ENCODE results near the gene TMEM250.

TMEM250 gene

GRCh38 chr9:136131629-136132511, 13.2 kb upstream of the TMEM250 start:
- no peak for DNase-seq (ENCODE audit: low read depth in 2 of 2)
- no peak overlapping the region for H3K4me3 ChIP-seq (replicated peaks in 1 of 2; ENCODE audit: low read depth in 2 of 2, low read length in 2 of 2)
- TF ChIP-seq, protein P1, sequence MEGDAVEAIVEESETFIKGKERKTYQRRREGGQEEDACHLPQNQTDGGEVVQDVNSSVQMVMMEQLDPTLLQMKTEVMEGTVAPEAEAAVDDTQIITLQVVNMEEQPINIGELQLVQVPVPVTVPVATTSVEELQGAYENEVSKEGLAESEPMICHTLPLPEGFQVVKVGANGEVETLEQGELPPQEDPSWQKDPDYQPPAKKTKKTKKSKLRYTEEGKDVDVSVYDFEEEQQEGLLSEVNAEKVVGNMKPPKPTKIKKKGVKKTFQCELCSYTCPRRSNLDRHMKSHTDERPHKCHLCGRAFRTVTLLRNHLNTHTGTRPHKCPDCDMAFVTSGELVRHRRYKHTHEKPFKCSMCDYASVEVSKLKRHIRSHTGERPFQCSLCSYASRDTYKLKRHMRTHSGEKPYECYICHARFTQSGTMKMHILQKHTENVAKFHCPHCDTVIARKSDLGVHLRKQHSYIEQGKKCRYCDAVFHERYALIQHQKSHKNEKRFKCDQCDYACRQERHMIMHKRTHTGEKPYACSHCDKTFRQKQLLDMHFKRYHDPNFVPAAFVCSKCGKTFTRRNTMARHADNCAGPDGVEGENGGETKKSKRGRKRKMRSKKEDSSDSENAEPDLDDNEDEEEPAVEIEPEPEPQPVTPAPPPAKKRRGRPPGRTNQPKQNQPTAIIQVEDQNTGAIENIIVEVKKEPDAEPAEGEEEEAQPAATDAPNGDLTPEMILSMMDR (IDR thresholded peaks at IDR 0.05; ENCODE audit: low read depth, low read length) = no peak

GRCh38 chr9:136129176-136129575, 10.5 kb upstream of the TMEM250 start:
- no peak for DNase-seq (ENCODE audit: low read depth in 2 of 2)
- H3K4me3 ChIP-seq (replicated peaks in 1 of 2; ENCODE audit: low read depth in 2 of 2, low read length in 2 of 2) = no peak overlapping the region
- TF ChIP-seq, protein P1 (IDR thresholded peaks at IDR 0.05; ENCODE audit: low read depth, low read length) = no peak

DNA sequence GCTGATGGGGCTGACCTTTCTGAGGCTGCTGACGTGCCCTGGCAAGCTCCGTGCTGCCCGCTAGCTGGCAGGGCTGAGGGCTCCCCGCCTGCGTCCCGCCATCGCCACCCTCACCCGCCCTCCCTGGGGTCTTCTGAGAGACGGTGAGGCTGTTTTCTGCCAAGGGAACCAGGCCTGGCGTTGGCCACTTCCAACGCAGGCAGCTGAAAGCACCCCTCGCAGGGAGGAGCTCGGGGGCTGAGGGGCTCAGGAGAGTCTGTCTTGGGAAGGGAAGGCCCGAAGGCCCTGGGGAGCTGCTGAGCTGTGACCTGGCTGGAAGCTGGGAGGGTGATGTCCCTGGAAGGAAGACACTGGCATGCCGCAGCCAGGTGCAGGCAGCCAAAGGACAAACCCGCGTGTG, 9.8 kb upstream of the TMEM250 start:
- TF ChIP-seq, protein P1 (IDR thresholded peaks at IDR 0.05; ENCODE audit: low read depth, low read length) = no peak
- no peak overlapping the region for H3K4me3 ChIP-seq (replicated peaks in 1 of 2; ENCODE audit: low read depth in 2 of 2, low read length in 2 of 2)
- no peak for DNase-seq (ENCODE audit: low read depth in 2 of 2)

DNA sequence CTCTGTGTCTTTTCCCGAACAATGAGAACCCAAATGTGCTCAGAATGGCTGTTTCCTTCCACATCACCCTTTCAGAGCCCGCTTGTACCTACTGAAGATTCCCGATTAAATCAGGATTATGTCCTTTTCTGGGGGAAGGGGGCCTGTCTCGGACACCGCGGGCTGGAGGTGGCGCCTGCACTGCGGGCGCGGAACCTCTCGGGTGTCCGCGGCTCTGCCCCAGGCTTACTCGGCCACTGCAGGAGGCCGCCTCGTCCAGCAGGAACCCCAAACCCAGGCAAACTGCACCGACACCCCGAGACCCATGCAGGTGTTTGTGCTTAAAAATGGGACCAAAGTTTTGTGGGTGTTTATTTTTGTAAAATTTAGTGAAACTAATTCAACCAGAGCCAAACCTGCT, 8.6 kb upstream of the TMEM250 start:
- no peak for DNase-seq (ENCODE audit: low read depth in 2 of 2)
- H3K4me3 ChIP-seq (replicated peaks in 1 of 2; ENCODE audit: low read depth in 2 of 2, low read length in 2 of 2) = no peak overlapping the region
- TF ChIP-seq, protein P1 (IDR thresholded peaks at IDR 0.05; ENCODE audit: low read depth, low read length) = no peak

- TF ChIP-seq, protein P1 (IDR thresholded peaks at IDR 0.05; ENCODE audit: low read depth, low read length) = no peak
- no peak for DNase-seq (ENCODE audit: low read depth in 2 of 2)
- no peak overlapping the region for H3K4me3 ChIP-seq (replicated peaks in 1 of 2; ENCODE audit: low read depth in 2 of 2, low read length in 2 of 2)
These were observed 6.5 kb upstream of the TMEM250 start for GRCh38 chr9:136124976-136125692.

DNA sequence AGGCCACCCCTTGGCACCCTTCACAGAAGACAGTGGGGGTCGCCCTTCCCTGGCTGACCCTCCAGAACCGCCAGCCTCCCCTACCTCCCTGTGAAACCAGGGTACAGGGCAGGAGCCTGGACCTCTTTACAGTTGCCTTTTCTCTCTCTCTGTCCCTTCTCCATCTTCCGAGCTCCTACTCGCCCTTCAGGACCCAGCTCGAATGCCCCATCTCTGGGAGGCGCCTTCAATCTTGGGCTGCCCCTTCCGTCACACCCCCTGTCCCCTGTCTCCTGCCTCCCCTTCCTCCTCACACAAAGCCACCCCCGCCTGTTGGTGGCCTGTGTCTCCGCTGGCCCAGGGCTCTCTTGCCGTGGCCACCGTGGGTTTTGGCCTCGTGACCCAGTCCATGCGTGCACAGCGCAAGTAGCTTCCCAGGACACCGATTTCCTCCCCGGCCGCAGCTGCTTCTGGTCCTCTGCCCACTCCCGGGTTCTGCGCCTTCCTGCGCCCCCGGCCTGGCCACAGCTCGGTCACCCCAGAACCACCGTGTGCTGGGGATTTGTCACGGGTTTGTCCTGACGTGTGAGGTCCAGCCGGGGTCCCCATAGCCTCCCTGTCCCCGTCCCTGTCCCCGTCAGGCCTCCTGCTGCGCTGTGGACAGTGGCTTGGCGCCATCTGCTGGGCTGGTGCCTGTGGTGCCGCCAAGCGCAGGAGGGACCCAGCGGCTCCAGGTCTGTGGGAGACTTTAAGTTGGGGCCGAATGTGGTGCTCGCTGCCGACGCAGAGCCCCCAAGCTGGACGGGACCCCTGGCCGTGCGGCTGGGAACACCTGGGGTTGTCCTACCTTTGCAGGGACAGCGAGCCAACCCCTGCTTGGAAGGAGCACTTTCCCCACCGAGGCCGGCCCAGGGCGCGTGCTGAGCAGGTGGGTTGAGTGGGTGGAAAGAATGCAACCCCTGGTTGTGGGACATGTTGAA, 4.0 kb upstream of the TMEM250 start:
- H3K4me3 ChIP-seq (replicated peaks in 1 of 2; ENCODE audit: low read depth in 2 of 2, low read length in 2 of 2) = no peak overlapping the region
- peak; percentile 59 to 60 for DNase-seq (ENCODE audit: low read depth in 2 of 2)
- TF ChIP-seq, protein P1 (IDR thresholded peaks at IDR 0.05; ENCODE audit: low read depth, low read length) = peak; percentile 97
